ENCODE data around the gene RGL2. TPM values are rescaled to one million over a fixed set of nuclear protein-coding genes. Genes with fewer than 3 reads are reported as not detected.

The RGL2 gene
- total RNA-seq, 1 donor from 2014 or later: 63.9 TPM

GRCh38 chr6:33241968-33242367, 56.8 kb downstream of the RGL2 start:
- Histone ChIP-seq H3K9me3 (no peaks in the 10 kb centered on the region), H3K4me1 (no peaks in the 10 kb centered on the region), H3K36me3 (no peaks in the 10 kb centered on the region), H3K27me3 (no peaks in the 10 kb centered on the region), H3K4me3 (no peak overlapping the region), H3K27ac (no peak overlapping the region)
- DNase-seq (ENCODE audit: low spot score in 2 of 2): no peak
- intact Hi-C loops (cut with DNase I): no loop called here
- TF ChIP-seq CTCF (IDR thresholded peaks at IDR 0.05): no peak

Other genes starting within 250 kb of the RGL2 start
- 285 TPM for gene HLA-DPA1, start 225.3 kb downstream of the RGL2 start, total RNA-seq
- 72.7 TPM for gene HLA-DPB1, start 223.0 kb downstream of the RGL2 start, total RNA-seq
- gene COL11A2, start 106.5 kb downstream of the RGL2 start, total RNA-seq: 0.11 TPM
- 21.6 TPM for gene RXRB, start 98.3 kb downstream of the RGL2 start, total RNA-seq
- 59.7 TPM for gene SLC39A7, start 98.1 kb downstream of the RGL2 start, total RNA-seq
- not detected for gene HSD17B8, start 94.3 kb downstream of the RGL2 start, total RNA-seq
- gene RING1, start 90.4 kb downstream of the RGL2 start, total RNA-seq: 28.5 TPM
- 50.1 TPM for gene VPS52, start 27.1 kb downstream of the RGL2 start, total RNA-seq
- 1,863 TPM for gene RPS18, start 26.9 kb downstream of the RGL2 start, total RNA-seq
- 15.9 TPM for gene B3GALT4, start 21.8 kb downstream of the RGL2 start, total RNA-seq
- 70.6 TPM for gene WDR46, start 9.7 kb downstream of the RGL2 start, total RNA-seq
- gene PFDN6, start 9.3 kb downstream of the RGL2 start, total RNA-seq: 11.3 TPM
- gene TAPBP, start 15.1 kb upstream of the RGL2 start, total RNA-seq: 185 TPM
- 35.5 TPM for gene ZBTB22, start 18.8 kb upstream of the RGL2 start, total RNA-seq
- gene DAXX, start 24.0 kb upstream of the RGL2 start, total RNA-seq: 44.8 TPM
- not detected for gene KIFC1, start 92.9 kb upstream of the RGL2 start, total RNA-seq
- gene PHF1, start 112.1 kb upstream of the RGL2 start, total RNA-seq: 30.5 TPM
- gene CUTA, start 119.2 kb upstream of the RGL2 start, total RNA-seq: 77.2 TPM
- gene SYNGAP1, start 121.1 kb upstream of the RGL2 start, total RNA-seq: 33.7 TPM
- gene ZBTB9, start 155.6 kb upstream of the RGL2 start, total RNA-seq: 45.8 TPM